ENCODE data around the gene PLCZ1.

PLCZ1 gene

DNA sequence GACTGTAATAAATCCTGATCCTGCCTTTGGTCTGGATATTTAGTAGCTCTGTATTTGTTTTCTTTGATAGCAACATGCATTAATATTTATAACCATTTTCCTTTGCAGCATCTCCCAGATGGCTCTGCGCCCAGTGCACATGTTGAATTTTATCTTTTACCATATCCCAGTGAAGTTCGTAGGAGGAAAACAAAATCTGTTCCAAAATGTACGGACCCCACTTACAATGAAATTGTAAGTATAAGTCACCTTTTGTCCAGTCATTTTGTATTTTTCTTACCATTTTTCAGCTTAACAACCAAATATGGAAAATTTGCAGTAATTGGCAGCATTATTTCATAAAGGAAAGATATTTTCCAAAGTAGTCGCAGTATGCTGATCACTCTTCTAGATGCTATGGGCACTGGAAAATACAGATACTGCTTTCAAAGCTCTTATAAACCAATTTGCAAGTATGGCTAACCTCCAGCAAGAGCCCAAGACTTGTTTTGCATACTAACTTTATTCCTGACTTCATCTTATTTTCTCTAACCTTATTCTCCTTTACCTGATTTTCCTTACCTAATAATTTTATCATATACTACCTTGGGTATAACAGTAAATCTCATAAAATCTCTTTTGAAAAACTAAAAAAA lies 97.4 kb downstream of the PLCZ1 start:
- in situ Hi-C loops (cut with MboI; ENCODE audit: low sequenced_read_pairs) = no loop called here

DNA sequence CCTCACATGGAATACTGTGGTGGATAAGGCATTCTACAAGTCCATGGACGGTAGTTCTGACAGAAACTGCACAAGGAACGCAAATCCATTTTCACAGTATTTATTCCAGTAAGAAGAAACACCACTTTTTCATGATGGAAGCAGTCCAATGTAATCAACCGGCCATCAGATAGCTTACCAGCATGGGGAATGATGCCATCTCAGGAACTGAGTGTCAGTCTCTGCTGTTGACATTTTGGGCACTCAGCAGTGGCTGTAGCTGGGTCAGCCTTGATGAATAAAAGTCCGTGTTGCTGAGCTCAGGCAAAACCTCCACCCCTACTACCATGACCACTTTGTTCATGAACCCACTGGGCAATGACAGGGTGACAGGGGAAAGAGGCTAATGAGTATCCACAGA lies 103.4 kb downstream of the PLCZ1 start:
- in situ Hi-C loops (cut with MboI; ENCODE audit: low sequenced_read_pairs) = no loop called here

All from hTERT RPE-1 (cell line).